ENCODE data around the gene ATF7.
"Not testable (repeated sequence)": the region's sequence is repeated elsewhere in the genome, so short reads cannot be mapped to it uniquely, and the experiment has no call there.

Gene ATF7

GRCh38 chr12:53625946-53626701 is at the start of gene ATF7:
Gene ATF7, minus strand, starts transcription at chr12:53626382. Its CDS starts 25,382 bp downstream, at chr12:53601000.
- DNase-seq = peak; percentile 98

GRCh38 chr12:53674977-53675700 is 49.0 kb upstream of the ATF7 start:
- no peak for DNase-seq

GRCh38 chr12:53670971-53671370 is 44.8 kb upstream of the ATF7 start:
- DNase-seq = peak; percentile 59

DNA sequence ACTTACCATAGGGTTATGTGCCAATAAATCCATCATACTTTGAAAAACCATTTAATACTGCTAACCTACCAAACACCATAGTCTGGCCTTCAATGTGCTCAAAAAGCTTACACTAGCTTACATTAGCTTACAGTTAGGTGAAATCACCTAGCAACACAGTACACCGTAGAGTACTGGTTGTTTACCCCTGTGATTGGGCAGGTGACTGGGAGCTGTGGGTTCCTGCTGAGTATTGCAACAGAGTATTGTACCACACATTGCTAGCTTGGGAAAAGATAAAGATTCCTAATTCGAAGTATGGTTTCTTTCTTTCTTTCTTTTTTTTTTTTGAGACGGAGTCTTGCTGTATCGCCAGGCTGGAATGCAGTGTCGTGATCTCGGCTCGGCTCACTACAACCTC is 44.1 kb upstream of the ATF7 start:
- no peak for DNase-seq

DNA sequence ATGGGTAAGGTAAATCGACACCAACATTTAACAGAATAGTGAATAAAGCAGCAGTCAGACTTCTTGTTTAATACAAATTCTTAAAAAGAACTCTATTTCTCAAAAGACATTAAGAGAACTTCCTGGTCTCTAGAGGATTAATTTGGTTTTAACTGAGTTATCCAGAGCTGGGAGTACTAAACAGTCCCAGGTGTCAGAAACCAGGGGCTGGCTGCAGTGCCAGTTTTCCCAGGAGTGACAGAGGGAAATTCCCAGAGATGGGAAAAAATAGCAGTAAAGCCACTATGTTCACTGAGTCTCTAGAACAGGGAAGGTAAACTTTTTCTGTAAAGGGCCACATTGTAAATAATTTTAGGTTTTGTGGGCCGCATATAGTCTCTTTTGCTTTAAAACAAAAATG is 40.9 kb upstream of the ATF7 start:
- no peak for DNase-seq

DNA sequence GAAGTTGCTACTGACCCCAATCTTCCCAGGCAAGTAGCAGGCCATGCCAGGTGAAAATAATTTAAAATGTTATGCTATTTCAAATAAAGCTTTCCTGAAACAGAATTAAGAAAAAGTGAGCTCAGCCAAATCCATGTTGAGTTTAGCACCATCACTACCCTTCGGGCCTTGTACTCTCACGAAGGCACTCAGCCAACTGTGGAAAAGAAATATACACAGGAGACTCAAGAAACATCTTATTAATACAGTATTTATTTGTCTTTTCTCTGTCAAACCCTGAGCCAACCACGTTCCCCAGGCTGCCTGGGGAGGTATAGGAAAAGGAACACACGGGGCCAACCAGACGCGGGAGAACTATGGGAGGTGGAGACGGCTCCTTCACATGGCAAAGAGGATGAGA is 38.8 kb upstream of the ATF7 start:
- no peak for DNase-seq

- DNase-seq = no peak
Observed at GRCh38 chr12:53664191-53664590, 38.0 kb upstream of the ATF7 start.

DNA sequence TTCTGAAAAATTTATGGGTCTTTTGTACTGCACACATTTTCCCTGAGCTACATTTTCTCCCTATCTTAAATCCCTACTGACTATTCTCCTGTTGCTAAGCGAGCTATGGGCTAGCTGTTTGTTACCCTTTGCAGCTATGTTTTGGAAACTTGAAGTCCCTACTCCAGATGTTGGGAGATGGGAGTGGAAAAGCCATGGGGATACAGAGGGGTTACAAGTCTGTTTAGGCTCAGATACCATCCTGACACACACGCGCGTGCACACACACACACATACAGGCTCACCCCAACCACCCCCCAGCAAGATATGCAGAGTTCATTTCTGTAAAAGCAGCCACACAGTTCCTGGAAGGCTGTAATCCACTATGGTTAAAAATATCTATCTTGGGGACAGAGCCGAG is 33.9 kb upstream of the ATF7 start:
- no peak for DNase-seq

DNA sequence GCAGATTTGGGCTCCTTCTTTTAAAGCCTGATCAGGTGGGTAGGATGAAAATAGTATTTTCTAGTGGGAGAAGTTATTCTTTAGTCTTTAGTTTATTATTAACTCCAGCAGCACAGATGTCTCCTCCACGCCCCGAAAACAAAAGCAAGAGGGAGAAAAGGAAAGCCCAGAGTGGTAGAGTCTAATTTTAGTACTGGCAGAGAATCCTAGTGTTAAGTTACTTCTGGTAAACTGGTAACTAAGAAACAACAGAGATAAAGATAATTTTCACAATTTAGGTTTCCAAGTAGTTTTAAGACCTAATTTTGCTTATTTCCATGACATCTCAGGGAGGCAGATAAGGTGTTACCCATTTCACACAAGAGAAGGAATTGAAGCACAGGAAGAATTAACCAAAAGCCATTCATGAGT is 33.4 kb upstream of the ATF7 start:
- DNase-seq = no peak

DNA sequence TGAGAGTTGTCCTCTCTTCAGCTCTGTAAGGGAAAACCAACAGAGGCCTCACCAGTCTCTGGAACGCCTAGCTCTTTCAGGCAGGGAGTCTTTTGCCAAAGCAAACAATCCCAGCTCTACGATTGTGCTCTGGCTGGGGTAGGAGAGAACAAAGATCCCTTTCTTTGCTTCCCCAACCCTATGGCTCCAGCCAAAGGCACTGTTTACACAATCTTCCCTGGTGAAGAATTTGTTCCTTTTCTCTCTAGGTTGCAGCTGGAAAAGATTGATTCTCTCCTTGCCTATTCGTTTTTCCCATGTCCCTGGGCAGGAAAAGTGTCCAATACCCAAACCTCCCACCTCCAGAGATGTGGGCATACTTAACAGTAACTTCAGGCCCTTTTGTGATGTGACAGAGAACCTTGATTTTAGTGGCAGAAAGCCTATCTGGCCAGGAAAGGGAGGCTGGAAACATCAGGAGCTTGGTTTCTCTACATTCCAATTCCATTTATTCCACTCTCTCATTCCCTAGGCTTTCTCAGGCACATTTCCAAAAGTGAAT is 32.9 kb upstream of the ATF7 start:
- DNase-seq = no peak

GRCh38 chr12:53657041-53657440 is 30.9 kb upstream of the ATF7 start:
- no peak for DNase-seq

DNA sequence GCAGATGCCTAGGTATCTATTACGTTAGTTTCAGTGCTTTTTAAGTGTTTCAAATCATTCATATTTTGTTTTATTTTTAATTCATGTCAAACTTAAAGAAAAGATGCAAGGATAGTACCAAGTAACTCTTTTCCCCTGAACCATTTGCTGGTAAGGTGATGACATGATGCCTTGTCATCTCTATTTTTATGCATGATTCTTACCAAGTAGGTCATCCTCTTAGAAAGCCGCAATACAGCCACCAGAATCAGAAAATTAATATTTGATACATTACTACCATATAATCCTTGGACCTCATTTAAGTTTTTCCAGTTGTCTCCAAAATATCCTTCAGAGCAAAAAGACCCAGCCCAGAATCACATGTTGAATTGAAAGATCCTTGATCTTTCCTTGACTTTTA is 27.4 kb upstream of the ATF7 start:
- DNase-seq = no peak

- no peak for DNase-seq
Observed at GRCh38 chr12:53652366-53652765, 26.2 kb upstream of the ATF7 start.

- DNase-seq = no peak
Observed at GRCh38 chr12:53651737-53652136, 25.6 kb upstream of the ATF7 start.

DNA sequence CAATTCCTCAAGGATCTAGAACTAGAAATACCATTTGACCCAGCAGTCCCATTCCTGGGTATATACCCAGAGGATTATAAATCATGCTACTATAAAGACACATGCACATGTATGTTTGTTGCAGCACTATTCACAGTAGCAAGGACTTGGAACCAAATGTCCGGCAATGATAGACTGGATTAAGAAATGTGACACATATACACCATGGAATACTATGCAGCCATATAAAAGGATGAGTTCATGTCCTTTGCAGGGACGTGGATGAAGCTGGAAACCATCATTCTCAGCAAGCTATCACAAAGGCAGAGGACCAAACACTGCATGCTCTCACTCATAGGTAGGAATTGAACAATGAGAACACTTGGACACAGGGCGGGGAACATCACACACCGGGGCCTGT is 20.1 kb upstream of the ATF7 start:
- DNase-seq = not testable (repeated sequence)

- no peak for DNase-seq
Observed at GRCh38 chr12:53645165-53645564, 19.0 kb upstream of the ATF7 start.

GRCh38 chr12:53644133-53644532 is 18.0 kb upstream of the ATF7 start:
- no peak for DNase-seq

- no peak for DNase-seq
Observed at GRCh38 chr12:53643232-53643979, 17.2 kb upstream of the ATF7 start.

GRCh38 chr12:53638057-53638456 is 11.9 kb upstream of the ATF7 start:
- no peak for DNase-seq

- no peak for DNase-seq
Observed at GRCh38 chr12:53636641-53637040, 10.5 kb upstream of the ATF7 start.

GRCh38 chr12:53635708-53636107 is 9.5 kb upstream of the ATF7 start:
- DNase-seq = not testable (repeated sequence)

GRCh38 chr12:53631721-53632120 is 5.5 kb upstream of the ATF7 start:
- DNase-seq = no peak

- no peak for DNase-seq
Observed at GRCh38 chr12:53627919-53628318, 1.7 kb upstream of the ATF7 start.
